ENCODE data around the gene BRD1. TPM values are rescaled to one million over a fixed set of nuclear protein-coding genes. Genes with fewer than 3 reads are reported as not detected.

Gene BRD1
- total RNA-seq, 1 donor = 29.8 TPM

DNA sequence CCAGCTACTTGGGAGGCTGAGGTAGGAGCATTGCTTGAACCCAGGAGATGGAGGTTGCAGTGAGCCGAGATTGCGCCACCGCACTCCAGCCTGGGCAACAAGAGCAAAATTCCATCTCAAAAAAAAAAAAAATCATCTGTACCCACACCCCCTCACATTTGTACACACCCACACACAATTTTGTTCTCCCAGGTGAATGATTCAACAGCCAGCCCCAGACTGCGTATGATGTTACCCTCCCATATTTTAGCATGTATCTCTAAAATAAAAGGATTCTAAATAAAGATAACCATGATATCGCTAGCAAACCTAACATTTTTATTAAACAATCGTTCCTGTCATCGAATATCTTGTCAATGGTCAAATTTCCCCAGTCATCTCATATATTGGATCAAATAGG, 65.8 kb downstream of the BRD1 start:
- DNase-seq (ENCODE audit: low read depth) = no peak
- H3K4me3 ChIP-seq (ENCODE audit: low read depth, low read length) = no peak overlapping the region
- TF ChIP-seq, protein P1, sequence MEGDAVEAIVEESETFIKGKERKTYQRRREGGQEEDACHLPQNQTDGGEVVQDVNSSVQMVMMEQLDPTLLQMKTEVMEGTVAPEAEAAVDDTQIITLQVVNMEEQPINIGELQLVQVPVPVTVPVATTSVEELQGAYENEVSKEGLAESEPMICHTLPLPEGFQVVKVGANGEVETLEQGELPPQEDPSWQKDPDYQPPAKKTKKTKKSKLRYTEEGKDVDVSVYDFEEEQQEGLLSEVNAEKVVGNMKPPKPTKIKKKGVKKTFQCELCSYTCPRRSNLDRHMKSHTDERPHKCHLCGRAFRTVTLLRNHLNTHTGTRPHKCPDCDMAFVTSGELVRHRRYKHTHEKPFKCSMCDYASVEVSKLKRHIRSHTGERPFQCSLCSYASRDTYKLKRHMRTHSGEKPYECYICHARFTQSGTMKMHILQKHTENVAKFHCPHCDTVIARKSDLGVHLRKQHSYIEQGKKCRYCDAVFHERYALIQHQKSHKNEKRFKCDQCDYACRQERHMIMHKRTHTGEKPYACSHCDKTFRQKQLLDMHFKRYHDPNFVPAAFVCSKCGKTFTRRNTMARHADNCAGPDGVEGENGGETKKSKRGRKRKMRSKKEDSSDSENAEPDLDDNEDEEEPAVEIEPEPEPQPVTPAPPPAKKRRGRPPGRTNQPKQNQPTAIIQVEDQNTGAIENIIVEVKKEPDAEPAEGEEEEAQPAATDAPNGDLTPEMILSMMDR (IDR thresholded peaks at IDR 0.05; ENCODE audit: insufficient read depth, low read depth, low read length) = no peak

DNA sequence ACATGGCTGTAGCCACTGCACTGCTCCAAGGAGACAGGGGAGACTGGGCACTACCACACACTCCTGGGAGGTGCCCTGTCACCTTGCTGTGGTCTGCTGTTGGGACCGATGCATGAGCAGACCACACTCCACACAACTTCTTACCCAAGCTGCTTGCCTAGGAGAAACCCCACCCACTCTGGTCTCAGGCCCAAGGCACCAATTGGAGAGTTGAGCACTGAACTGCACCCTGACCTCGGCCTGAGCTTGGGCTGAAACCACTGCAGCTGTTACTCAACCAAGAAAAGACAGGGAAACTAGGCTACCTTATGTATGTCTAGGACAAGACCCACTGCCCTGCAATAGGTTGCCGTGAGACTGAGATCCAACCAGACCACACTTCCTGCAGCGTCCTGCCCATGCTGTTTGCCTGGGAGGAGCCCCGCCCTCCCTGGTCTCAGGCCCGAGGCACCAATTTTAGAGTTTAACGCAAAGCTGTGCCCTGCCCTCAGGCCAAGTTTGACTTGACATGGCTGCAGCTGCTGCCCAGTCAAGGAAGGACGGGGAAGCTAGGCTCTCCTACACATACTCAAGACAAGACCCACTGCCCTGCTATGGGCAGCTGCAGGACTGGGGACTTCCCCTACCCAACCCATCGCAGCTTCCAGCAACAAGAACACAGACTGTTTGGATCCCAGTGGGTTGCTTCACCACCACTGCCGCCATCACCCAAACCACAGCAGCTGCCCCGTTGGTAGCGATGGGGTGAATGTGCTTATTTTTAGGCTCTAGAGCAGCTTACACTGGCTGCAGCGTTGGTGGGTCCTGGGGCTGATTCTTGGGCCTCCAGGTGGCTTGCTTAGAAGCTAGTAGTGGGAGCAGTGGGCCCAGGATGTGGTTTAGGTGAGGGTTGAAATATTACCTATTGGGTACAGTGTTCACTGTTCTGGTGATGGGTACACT, 66.8 kb downstream of the BRD1 start:
- DNase-seq (ENCODE audit: low read depth) = no peak
- TF ChIP-seq, protein P1 (IDR thresholded peaks at IDR 0.05; ENCODE audit: insufficient read depth, low read depth, low read length) = no peak
- no peak overlapping the region for H3K4me3 ChIP-seq (ENCODE audit: low read depth, low read length)

GRCh38 chr22:49760280-49760629, 67.4 kb downstream of the BRD1 start:
- no peak for DNase-seq (ENCODE audit: low read depth)
- no peak overlapping the region for H3K4me3 ChIP-seq (ENCODE audit: low read depth, low read length)
- TF ChIP-seq, protein P1 (IDR thresholded peaks at IDR 0.05; ENCODE audit: insufficient read depth, low read depth, low read length) = no peak

DNA sequence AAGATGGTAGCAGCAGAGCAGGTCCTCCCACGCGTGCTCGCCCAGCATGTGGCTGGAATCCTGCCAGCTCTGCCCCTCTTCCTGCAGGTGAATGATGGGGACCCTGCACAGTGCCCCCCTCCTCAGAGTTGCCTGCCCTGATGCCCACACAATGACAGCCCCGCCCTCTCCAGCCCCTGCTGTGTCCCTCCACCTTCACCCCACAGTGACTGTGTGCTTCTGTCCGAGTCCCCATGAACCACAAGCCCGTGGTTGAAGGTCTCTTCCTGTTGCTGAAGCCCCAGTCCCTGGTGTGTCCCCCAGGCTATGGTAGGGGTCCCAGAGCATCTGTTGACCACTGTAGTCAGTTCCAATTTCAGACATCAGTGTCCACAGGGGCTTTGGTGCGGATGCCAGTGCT, 71.0 kb downstream of the BRD1 start:
- TF ChIP-seq, protein P1 (IDR thresholded peaks at IDR 0.05; ENCODE audit: insufficient read depth, low read depth, low read length) = no peak
- DNase-seq (ENCODE audit: low read depth) = no peak
- H3K4me3 ChIP-seq (ENCODE audit: low read depth, low read length) = no peak overlapping the region

GRCh38 chr22:49756201-49756600, 71.5 kb downstream of the BRD1 start:
- TF ChIP-seq, protein P1 (IDR thresholded peaks at IDR 0.05; ENCODE audit: insufficient read depth, low read depth, low read length) = no peak
- no peak overlapping the region for H3K4me3 ChIP-seq (ENCODE audit: low read depth, low read length)
- DNase-seq (ENCODE audit: low read depth) = no peak

- no peak for DNase-seq (ENCODE audit: low read depth)
- H3K4me3 ChIP-seq (ENCODE audit: low read depth, low read length) = no peak overlapping the region
- TF ChIP-seq, protein P1 (IDR thresholded peaks at IDR 0.05; ENCODE audit: insufficient read depth, low read depth, low read length) = no peak
Measured at GRCh38 chr22:49755631-49756001, 72.1 kb downstream of the BRD1 start.
